Testis (tissue), 2 donors: ENCODE results near the gene RASGRF2.

Experiments used
- POLR2A ChIP-seq: fragments of 450-650 bp; IDR thresholded peaks from one replicate; pipeline ENCODE4 v1.6.1; 2017; ENCODE audit warnings: antibody characterized with exemption, mild to moderate bottlenecking, moderate library complexity
- TF ChIP-seq, protein P1 (sequence below), 3 experiments: fragments of 450-650 bp in 2 of 3; fragments of 200-600 bp in 1 of 3; sonication (generic) in 1 of 3; IDR thresholded peaks; one replicate each; pipeline ENCODE4 v1.5.1; 2016 to 2019; ENCODE audit warnings: antibody characterized with exemption in 3 of 3, mild to moderate bottlenecking in 2 of 3, moderate library complexity in 1 of 3

DNA sequence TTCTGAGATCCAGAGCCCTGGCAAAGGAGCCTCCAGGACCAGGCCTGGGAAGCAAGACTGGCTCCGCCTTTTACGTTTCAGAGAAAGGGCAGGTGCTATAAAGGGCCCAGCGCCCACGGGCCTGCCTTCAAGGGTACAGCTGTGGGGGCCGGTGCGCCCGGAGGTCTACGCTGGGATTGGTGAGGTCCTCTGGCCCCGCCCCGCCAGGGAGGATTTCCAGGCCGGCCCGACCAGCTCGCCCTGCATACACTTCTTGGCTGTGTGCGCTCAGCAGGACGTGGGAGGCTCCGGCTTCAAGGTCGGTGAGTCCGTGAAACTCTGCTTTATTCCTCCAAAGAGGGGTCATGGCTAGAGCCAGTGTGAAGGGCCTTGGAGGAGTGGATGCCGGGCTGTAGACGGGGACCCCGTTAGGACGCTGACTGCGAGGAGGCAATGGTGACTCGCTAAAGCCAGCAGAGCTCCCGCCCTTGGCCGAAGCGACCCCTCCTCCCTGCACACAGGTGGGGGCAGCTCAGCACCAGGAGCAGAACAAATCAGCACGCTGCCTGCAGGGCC, 273.0 kb downstream of the RASGRF2 start, which contains the start of gene CKMT2:
- TF ChIP-seq, protein P1, sequence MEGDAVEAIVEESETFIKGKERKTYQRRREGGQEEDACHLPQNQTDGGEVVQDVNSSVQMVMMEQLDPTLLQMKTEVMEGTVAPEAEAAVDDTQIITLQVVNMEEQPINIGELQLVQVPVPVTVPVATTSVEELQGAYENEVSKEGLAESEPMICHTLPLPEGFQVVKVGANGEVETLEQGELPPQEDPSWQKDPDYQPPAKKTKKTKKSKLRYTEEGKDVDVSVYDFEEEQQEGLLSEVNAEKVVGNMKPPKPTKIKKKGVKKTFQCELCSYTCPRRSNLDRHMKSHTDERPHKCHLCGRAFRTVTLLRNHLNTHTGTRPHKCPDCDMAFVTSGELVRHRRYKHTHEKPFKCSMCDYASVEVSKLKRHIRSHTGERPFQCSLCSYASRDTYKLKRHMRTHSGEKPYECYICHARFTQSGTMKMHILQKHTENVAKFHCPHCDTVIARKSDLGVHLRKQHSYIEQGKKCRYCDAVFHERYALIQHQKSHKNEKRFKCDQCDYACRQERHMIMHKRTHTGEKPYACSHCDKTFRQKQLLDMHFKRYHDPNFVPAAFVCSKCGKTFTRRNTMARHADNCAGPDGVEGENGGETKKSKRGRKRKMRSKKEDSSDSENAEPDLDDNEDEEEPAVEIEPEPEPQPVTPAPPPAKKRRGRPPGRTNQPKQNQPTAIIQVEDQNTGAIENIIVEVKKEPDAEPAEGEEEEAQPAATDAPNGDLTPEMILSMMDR (IDR thresholded peaks at IDR 0.05), result no peak
- no peak for TF ChIP-seq POLR2A
